ENCODE measurements around the gene ETNK2.
A peak's percentile ranks its signal among the peaks of the same experiment; 100 is the strongest.
"Not testable (repeated sequence)": the region's sequence is repeated elsewhere in the genome, so short reads cannot be mapped to it uniquely, and the experiment has no call there.

Gene ETNK2

GRCh38 chr1:204104331-204105130 is 47.3 kb downstream of the ETNK2 start:
- Histone ChIP-seq H3K4me1 (ENCODE audit: insufficient read depth, low read length) (peaks cover 14% of the 10 kb centered on the region), H3K4me3 (ENCODE audit: low read length) (no peak overlapping the region), H3K36me3 (ENCODE audit: insufficient read depth, low read length) (no peaks in the 10 kb centered on the region), H3K9me3 (ENCODE audit: low read length) (no peaks in the 10 kb centered on the region), H2AFZ (ENCODE audit: low read depth, low read length) (no peak overlapping the region), H3K27me3 (ENCODE audit: insufficient read depth, low read length) (no peaks in the 10 kb centered on the region)

GRCh38 chr1:204103431-204103741 is 48.5 kb downstream of the ETNK2 start:
- no peaks in the 10 kb centered on the region for H3K36me3 ChIP-seq (ENCODE audit: insufficient read depth, low read length)
- H3K4me3 ChIP-seq (ENCODE audit: low read length): no peak overlapping the region
- no peak overlapping the region for H2AFZ ChIP-seq (ENCODE audit: low read depth, low read length)
- no peaks in the 10 kb centered on the region for H3K9me3 ChIP-seq (ENCODE audit: low read length)
- H3K4me1 ChIP-seq (ENCODE audit: insufficient read depth, low read length): peaks cover 4% of the 10 kb centered on the region
- no peaks in the 10 kb centered on the region for H3K27me3 ChIP-seq (ENCODE audit: insufficient read depth, low read length)

GRCh38 chr1:204102739-204103430 is 49.0 kb downstream of the ETNK2 start:
- Histone ChIP-seq H2AFZ (ENCODE audit: low read depth, low read length) (no peak overlapping the region), H3K36me3 (ENCODE audit: insufficient read depth, low read length) (no peaks in the 10 kb centered on the region), H3K9me3 (ENCODE audit: low read length) (no peaks in the 10 kb centered on the region), H3K4me1 (ENCODE audit: insufficient read depth, low read length) (no peaks in the 10 kb centered on the region), H3K4me3 (ENCODE audit: low read length) (no peak overlapping the region), H3K27me3 (ENCODE audit: insufficient read depth, low read length) (no peaks in the 10 kb centered on the region)

- H3K36me3 ChIP-seq (ENCODE audit: insufficient read depth, low read length): no peaks in the 10 kb centered on the region
- no peaks in the 10 kb centered on the region for H3K4me1 ChIP-seq (ENCODE audit: insufficient read depth, low read length)
- H3K4me3 ChIP-seq (ENCODE audit: low read length): no peak overlapping the region
- no peaks in the 10 kb centered on the region for H3K9me3 ChIP-seq (ENCODE audit: low read length)
- H3K27me3 ChIP-seq (ENCODE audit: insufficient read depth, low read length): no peaks in the 10 kb centered on the region
- H2AFZ ChIP-seq (ENCODE audit: low read depth, low read length): no peak overlapping the region
These were observed 49.7 kb downstream of the ETNK2 start for GRCh38 chr1:204102029-204102611.

- H3K27me3 ChIP-seq (ENCODE audit: insufficient read depth, low read length); H2AFZ ChIP-seq (ENCODE audit: low read depth, low read length); H3K36me3 ChIP-seq (ENCODE audit: insufficient read depth, low read length); H3K9me3 ChIP-seq (ENCODE audit: low read length); H3K4me3 ChIP-seq (ENCODE audit: low read length): not testable (repeated sequence)
- H3K4me1 ChIP-seq (ENCODE audit: insufficient read depth, low read length): peaks cover 17% of the 10 kb centered on the region
These were observed 52.1 kb downstream of the ETNK2 start for GRCh38 chr1:204099754-204100153.

- Histone ChIP-seq H3K27me3 (ENCODE audit: insufficient read depth, low read length) (no peaks in the 10 kb centered on the region), H3K36me3 (ENCODE audit: insufficient read depth, low read length) (no peaks in the 10 kb centered on the region), H2AFZ (ENCODE audit: low read depth, low read length) (no peak overlapping the region), H3K4me1 (ENCODE audit: insufficient read depth, low read length) (peaks cover 27% of the 10 kb centered on the region), H3K9me3 (ENCODE audit: low read length) (no peaks in the 10 kb centered on the region), H3K4me3 (ENCODE audit: low read length) (no peak overlapping the region)
These were observed 53.2 kb downstream of the ETNK2 start for GRCh38 chr1:204098683-204099082.

- peaks cover 39% of the 10 kb centered on the region for H3K4me1 ChIP-seq (ENCODE audit: insufficient read depth, low read length)
- no peaks in the 10 kb centered on the region for H3K9me3 ChIP-seq (ENCODE audit: low read length)
- no peak overlapping the region for H2AFZ ChIP-seq (ENCODE audit: low read depth, low read length)
- H3K4me3 ChIP-seq (ENCODE audit: low read length): no peak overlapping the region
- no peaks in the 10 kb centered on the region for H3K27me3 ChIP-seq (ENCODE audit: insufficient read depth, low read length)
- no peaks in the 10 kb centered on the region for H3K36me3 ChIP-seq (ENCODE audit: insufficient read depth, low read length)
These were observed 54.9 kb downstream of the ETNK2 start for GRCh38 chr1:204096931-204097330.

GRCh38 chr1:204094856-204095634 is 56.8 kb downstream of the ETNK2 start:
- Histone ChIP-seq H2AFZ (ENCODE audit: low read depth, low read length) (no peak overlapping the region), H3K4me3 (ENCODE audit: low read length) (peak overlapping the region; percentile 6), H3K27me3 (ENCODE audit: insufficient read depth, low read length) (no peaks in the 10 kb centered on the region), H3K4me1 (ENCODE audit: insufficient read depth, low read length) (peaks cover 52% of the 10 kb centered on the region), H3K36me3 (ENCODE audit: insufficient read depth, low read length) (no peaks in the 10 kb centered on the region), H3K9me3 (ENCODE audit: low read length) (no peaks in the 10 kb centered on the region)

GRCh38 chr1:204094313-204094729 is 57.5 kb downstream of the ETNK2 start:
- no peaks in the 10 kb centered on the region for H3K9me3 ChIP-seq (ENCODE audit: low read length)
- H3K27me3 ChIP-seq (ENCODE audit: insufficient read depth, low read length): no peaks in the 10 kb centered on the region
- H3K4me1 ChIP-seq (ENCODE audit: insufficient read depth, low read length): peaks cover 53% of the 10 kb centered on the region
- no peaks in the 10 kb centered on the region for H3K36me3 ChIP-seq (ENCODE audit: insufficient read depth, low read length)
- H2AFZ ChIP-seq (ENCODE audit: low read depth, low read length): no peak overlapping the region
- H3K4me3 ChIP-seq (ENCODE audit: low read length): peak overlapping the region; percentile 20

- Histone ChIP-seq H3K27me3 (ENCODE audit: insufficient read depth, low read length) (no peaks in the 10 kb centered on the region), H2AFZ (ENCODE audit: low read depth, low read length) (no peak overlapping the region), H3K4me3 (ENCODE audit: low read length) (no peak overlapping the region), H3K36me3 (ENCODE audit: insufficient read depth, low read length) (no peaks in the 10 kb centered on the region), H3K4me1 (ENCODE audit: insufficient read depth, low read length) (peaks cover 57% of the 10 kb centered on the region), H3K9me3 (ENCODE audit: low read length) (no peaks in the 10 kb centered on the region)
These were observed 58.1 kb downstream of the ETNK2 start for GRCh38 chr1:204093781-204094180.

- Histone ChIP-seq H3K36me3 (ENCODE audit: insufficient read depth, low read length) (no peaks in the 10 kb centered on the region), H3K4me3 (ENCODE audit: low read length) (no peak overlapping the region), H3K4me1 (ENCODE audit: insufficient read depth, low read length) (peaks cover 61% of the 10 kb centered on the region)
These were observed 58.5 kb downstream of the ETNK2 start for GRCh38 chr1:204093421-204093717.

GRCh38 chr1:204092632-204093420 is 59.0 kb downstream of the ETNK2 start:
- H3K36me3 ChIP-seq (ENCODE audit: insufficient read depth, low read length): no peaks in the 10 kb centered on the region
- peaks cover 66% of the 10 kb centered on the region for H3K4me1 ChIP-seq (ENCODE audit: insufficient read depth, low read length)
- no peak overlapping the region for H2AFZ ChIP-seq (ENCODE audit: low read depth, low read length)

More at GRCh38 chr1:204093421-204093717, 58.5 kb downstream of the ETNK2 start:
- no peak overlapping the region for H2AFZ ChIP-seq (ENCODE audit: low read depth, low read length)
- H3K27me3 ChIP-seq (ENCODE audit: insufficient read depth, low read length): no peaks in the 10 kb centered on the region
- H3K9me3 ChIP-seq (ENCODE audit: low read length): no peaks in the 10 kb centered on the region

More at GRCh38 chr1:204092632-204093420, 59.0 kb downstream of the ETNK2 start:
- H3K9me3 ChIP-seq (ENCODE audit: low read length): no peaks in the 10 kb centered on the region
- H3K27me3 ChIP-seq (ENCODE audit: insufficient read depth, low read length): no peaks in the 10 kb centered on the region
- no peak overlapping the region for H3K4me3 ChIP-seq (ENCODE audit: low read length)
